Naive thymus-derived CD8-positive, alpha-beta T cell (primary cell): ENCODE data around the gene FAM234A. TPM values are rescaled to one million over a fixed set of nuclear protein-coding genes. Genes with fewer than 3 reads are reported as not detected.
A peak's percentile ranks its signal among the peaks of the same experiment; 100 is the strongest.
"Not testable (repeated sequence)": the region's sequence is repeated elsewhere in the genome, so short reads cannot be mapped to it uniquely, and the experiment has no call there.

ENCODE experiments used
- ATAC-seq, 2 donors: fragments of 150-1000 bp; cut with Tn5 transposase in 1 of 2; sonication (Bioruptor Pico), chemical (Tn5 transposase) in 1 of 2; 1 replicate in 1 of 2; 2 replicates in 1 of 2; pipeline ENCODE4 v1.10.0; 2021; ENCODE audit warnings: mild to moderate bottlenecking in 2 of 2, moderate library complexity in 2 of 2
- POLR2A ChIA-PET: fragments of 350-600 bp; sonication (Branson Sonifier 250); formaldehyde crosslinking; loops from one replicate; lab custom pipeline; 2021; ENCODE audit warnings: antibody characterized with exemption; lab: Charles Lee
- DNase-seq, 10 donors: peaks; one replicate each; pipeline versions ENCODE4 v3.0.0 to v3.0.0-alpha.2; 2020 to 2022
- H3K27ac Mint-ChIP-seq, 10 donors: one replicate each; pipeline ENCODE4 v1.8.0; 2020 to 2022; ENCODE audit warnings: mild to moderate bottlenecking in 10 of 10, mixed read lengths in 10 of 10, moderate library complexity in 4 of 10, inconsistent platforms in 1 of 10
- H3K27me3 Mint-ChIP-seq, 5 donors: one replicate each; pipeline ENCODE4 v1.8.0; 2021 to 2022; ENCODE audit warnings: mixed read lengths in 5 of 5
- H3K36me3 Mint-ChIP-seq, 3 donors: one replicate each; pipeline ENCODE4 v1.8.0; 2020 to 2022; ENCODE audit warnings: mixed read lengths in 3 of 3, mild to moderate bottlenecking in 2 of 3, inconsistent platforms in 1 of 3
- H3K4me1 Mint-ChIP-seq, 4 donors: one replicate each; pipeline ENCODE4 v1.8.0; 2021 to 2022; ENCODE audit warnings: mixed read lengths in 4 of 4
- H3K4me3 Mint-ChIP-seq, 10 donors: one replicate each; pipeline ENCODE4 v1.8.0; 2020 to 2022; ENCODE audit warnings: mild to moderate bottlenecking in 10 of 10, mixed read lengths in 10 of 10, moderate library complexity in 6 of 10, inconsistent platforms in 1 of 10
- H3K9me3 Mint-ChIP-seq, 9 donors: one replicate each; pipeline ENCODE4 v1.8.0; 2020 to 2022; ENCODE audit warnings: mixed read lengths in 9 of 9, mild to moderate bottlenecking in 3 of 9, inconsistent platforms in 1 of 9, moderate library complexity in 1 of 9
- polyA plus RNA-seq, 3 donors: library from polyadenylated mRNA; unstranded; fragments of 300-500 nt; fragmentation: Illumina TruSeq; gene quantifications; one replicate each; pipeline ENCODE4 v1.2.3, GENCODE V29; 2021
- total RNA-seq, 8 experiments: library from RNA in 2 of 8; stranded (reverse) in 2 of 8; gene quantifications; one replicate each; pipeline ENCODE4 v1.2.3 and lab custom pipeline; 2021 to 2026

FAM234A gene
- total and polyA plus RNA-seq, 5 experiments from 2014 or later, result 18.8 to 46.5 (median 36.7) TPM

- ATAC-seq (no peak), DNase-seq (no peak)
- H3K36me3 Mint-ChIP-seq, result peaks cover 0 to 19% (median 0%) of the 10 kb centered on the region in 3 donors
- no peaks in the 10 kb centered on the region for H3K27me3 Mint-ChIP-seq
- H3K27ac Mint-ChIP-seq, result no peak overlapping the region
- no peak overlapping the region for H3K4me3 Mint-ChIP-seq
- peaks cover 3 to 40% (median 18%) of the 10 kb centered on the region in 4 donors for H3K4me1 Mint-ChIP-seq
- POLR2A ChIA-PET, result interaction anchor here (0.7 kb wide), 1 partner anchor 12 kb away, joined by 3 read pairs; no protein-coding TSS in a partner anchor
- no peaks in the 10 kb centered on the region for H3K9me3 Mint-ChIP-seq
Measured at GRCh38 chr16:240559-240958, 5.9 kb downstream of the FAM234A start.

DNA sequence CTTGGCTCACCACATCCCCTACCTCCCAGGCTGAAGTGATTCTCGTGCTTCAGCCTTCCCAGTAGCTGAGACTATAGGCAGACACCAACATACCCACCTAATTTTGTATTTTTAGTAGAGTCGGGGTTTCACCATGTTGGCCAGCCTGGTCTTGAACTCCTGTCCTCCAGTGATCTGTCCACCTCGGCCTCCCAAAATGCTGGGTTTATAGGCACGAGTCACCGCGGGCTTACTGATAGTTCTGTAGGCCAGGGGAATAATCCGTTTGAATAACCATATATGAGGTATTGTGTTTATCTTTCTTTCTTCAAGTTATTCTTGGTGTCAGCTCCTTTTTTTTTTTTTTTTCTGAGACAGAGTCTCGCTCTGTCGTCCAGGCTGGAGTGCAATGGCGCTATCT lies 7.7 kb downstream of the FAM234A start:
- POLR2A ChIA-PET, result interaction anchor here (1.3 kb wide), 1 partner anchor 11 kb away, joined by 3 read pairs; no protein-coding TSS in a partner anchor
- Mint-ChIP-seq H3K36me3 (peaks cover 0 to 19% (median 0%) of the 10 kb centered on the region in 3 donors), H3K27me3 (no peaks in the 10 kb centered on the region), H3K9me3 (no peaks in the 10 kb centered on the region), H3K4me3 (no peak overlapping the region), H3K4me1 (peaks cover 0 to 39% (median 15%) of the 10 kb centered on the region in 4 donors), H3K27ac (peak overlapping the region in 1 of 10 donors; percentile 69)
- DNase-seq (no peak), ATAC-seq (no peak)

DNA sequence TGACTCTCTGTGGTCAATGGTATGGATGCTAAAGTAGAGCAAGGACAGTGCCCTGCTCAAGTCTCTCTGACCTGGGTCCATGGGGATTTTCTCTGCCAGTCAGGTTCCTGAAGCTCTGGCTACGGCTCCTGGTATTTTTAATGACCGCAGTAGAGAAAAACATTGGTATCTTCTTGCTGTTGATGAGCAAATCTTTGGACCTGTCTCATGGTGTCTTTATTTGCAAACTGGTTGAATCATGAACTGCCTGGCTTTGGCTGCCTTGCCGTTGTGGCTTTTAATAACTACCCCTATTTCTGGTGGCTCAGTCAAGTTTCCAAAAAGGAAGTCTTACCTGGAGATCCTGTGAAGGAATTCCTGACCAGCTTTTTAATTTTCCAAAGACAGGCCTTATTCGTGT lies 8.7 kb downstream of the FAM234A start:
- H3K27ac Mint-ChIP-seq, result no peak overlapping the region
- no peak for DNase-seq
- H3K4me3 Mint-ChIP-seq, result no peak overlapping the region
- no peaks in the 10 kb centered on the region for H3K9me3 Mint-ChIP-seq
- peaks cover 0 to 25% (median 0%) of the 10 kb centered on the region in 3 donors for H3K36me3 Mint-ChIP-seq
- peaks cover 0 to 38% (median 15%) of the 10 kb centered on the region in 4 donors for H3K4me1 Mint-ChIP-seq
- no peaks in the 10 kb centered on the region for H3K27me3 Mint-ChIP-seq
- no peak for ATAC-seq
- POLR2A ChIA-PET, result interaction anchor here (0.7 kb wide), 1 partner anchor 546 kb away, joined by 3 read pairs; no protein-coding TSS in a partner anchor

DNA sequence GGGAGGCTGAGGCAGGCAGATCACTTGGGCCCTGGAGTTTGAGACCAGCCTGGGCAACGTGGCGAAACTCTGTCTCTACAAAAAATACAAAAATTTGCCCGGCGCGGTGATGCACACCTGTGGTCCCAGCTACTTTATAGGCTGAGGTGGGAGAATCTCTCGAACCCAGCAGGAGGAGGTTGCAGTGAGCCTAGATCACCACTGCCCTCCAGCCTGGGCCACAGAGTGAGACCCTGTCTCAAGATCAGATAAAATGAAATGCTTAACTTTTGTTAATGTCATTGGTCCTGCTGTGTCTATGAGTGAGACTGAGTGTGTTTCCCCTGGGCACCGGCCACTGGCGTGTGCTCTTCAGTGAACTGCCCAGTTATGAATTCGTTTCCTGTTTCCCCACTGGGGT lies 10.5 kb downstream of the FAM234A start:
- POLR2A ChIA-PET, result interaction anchor here (0.6 kb wide), 1 partner anchor 10 kb away, joined by 4 read pairs; no protein-coding TSS in a partner anchor
- H3K36me3 Mint-ChIP-seq, result peaks cover 0 to 26% (median 0%) of the 10 kb centered on the region in 3 donors
- DNase-seq (no peak), ATAC-seq (no peak)
- no peaks in the 10 kb centered on the region for H3K27me3 Mint-ChIP-seq
- H3K4me3 Mint-ChIP-seq, result no peak overlapping the region
- H3K9me3 Mint-ChIP-seq, result no peaks in the 10 kb centered on the region
- H3K4me1 Mint-ChIP-seq, result peaks cover 0 to 32% (median 10%) of the 10 kb centered on the region in 4 donors
- H3K27ac Mint-ChIP-seq, result peak overlapping the region in 2 of 10 donors; percentile 17 to 43

- ATAC-seq, result no peak
- no peaks in the 10 kb centered on the region for H3K27me3 Mint-ChIP-seq
- POLR2A ChIA-PET, result no interaction called here
- H3K36me3 Mint-ChIP-seq, result peaks cover 0 to 31% (median 3%) of the 10 kb centered on the region in 3 donors
- DNase-seq, result no peak
- no peak overlapping the region for H3K4me3 Mint-ChIP-seq
- H3K4me1 Mint-ChIP-seq, result peaks cover 0 to 21% (median 7%) of the 10 kb centered on the region in 4 donors
- H3K9me3 Mint-ChIP-seq, result no peaks in the 10 kb centered on the region
- H3K27ac Mint-ChIP-seq, result peak overlapping the region in 1 of 10 donors; percentile 22
Measured at GRCh38 chr16:247027-247426, 12.4 kb downstream of the FAM234A start.

DNA sequence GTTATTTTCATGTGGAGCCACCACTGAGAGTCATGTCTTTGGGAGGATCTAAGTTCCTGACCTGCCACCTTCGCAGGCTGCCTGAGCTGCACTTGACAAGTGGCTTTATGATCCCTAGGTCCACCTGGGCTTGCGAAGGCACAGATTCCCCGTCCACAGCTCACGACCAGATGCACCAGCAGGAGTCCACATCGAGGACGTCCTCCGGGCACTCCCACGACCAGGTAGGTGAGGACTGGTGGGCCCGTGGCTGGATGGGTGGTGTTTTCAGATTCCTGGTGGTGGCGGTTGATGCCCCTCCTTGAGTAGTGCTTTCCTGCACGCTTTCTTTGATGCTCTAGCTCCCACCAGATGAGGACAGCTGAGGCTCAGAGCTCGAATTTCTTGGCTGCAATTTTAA lies 14.8 kb downstream of the FAM234A start:
- Mint-ChIP-seq H3K27me3 (no peaks in the 10 kb centered on the region), H3K36me3 (peaks cover 0 to 28% (median 8%) of the 10 kb centered on the region in 3 donors), H3K9me3 (no peaks in the 10 kb centered on the region), H3K4me3 (no peak overlapping the region), H3K27ac (no peak overlapping the region), H3K4me1 (peaks cover 14 to 26% (median 20%) of the 10 kb centered on the region in 4 donors)
- ATAC-seq (no peak), DNase-seq (no peak)
- POLR2A ChIA-PET, result interaction anchor here (1.5 kb wide), 1 partner anchor 14 kb away, joined by 6 read pairs; the partner anchor contains the start of gene FAM234A

DNA sequence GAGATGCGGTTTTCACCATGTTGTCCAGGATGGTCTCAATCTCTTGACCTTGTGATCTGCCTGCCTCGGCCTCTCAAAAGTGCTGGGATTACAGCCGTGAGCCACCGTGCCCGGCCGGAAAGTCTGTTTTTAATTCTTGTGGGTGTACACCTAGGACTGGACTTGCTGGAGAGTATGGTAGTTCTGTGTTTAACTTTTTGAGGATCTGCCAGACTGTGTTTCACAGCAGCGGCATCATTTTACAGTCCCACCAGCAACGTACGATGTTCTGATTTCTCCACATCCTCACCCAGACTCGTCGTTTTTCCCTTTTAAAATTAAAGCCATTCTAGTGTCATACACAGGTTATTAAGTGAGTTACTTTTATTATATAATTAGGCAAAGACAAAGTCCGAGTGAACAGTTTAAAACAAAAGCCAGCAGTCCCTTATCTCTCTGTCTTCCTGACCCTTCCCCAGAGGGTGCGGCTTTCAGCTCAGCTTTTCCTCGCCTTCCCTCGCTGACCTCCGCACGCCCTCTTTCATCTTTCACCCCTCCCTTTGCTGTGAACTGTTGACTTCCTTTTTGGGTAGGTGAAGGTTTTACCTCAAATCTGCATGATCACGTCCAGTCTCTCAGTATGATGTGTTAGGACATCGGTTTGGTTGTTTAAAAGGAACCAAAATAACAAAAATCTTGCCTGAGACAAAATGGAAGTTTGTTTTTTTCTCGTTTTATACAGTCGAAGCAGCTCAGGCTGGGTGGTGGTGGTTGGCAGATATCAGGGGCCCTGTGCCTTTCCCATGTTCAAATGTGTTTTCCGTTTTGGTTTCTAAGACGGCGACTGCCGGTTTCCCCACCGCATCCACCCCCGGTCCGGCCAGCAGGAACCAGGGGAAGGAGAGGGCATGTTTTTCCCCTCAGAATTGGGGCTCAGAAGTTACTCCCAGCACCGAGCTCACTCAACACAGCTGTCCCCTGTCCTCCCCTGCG lies 18.0 kb downstream of the FAM234A start:
- Mint-ChIP-seq H3K4me1 (peaks cover 16 to 25% (median 22%) of the 10 kb centered on the region in 4 donors), H3K9me3 (no peaks in the 10 kb centered on the region), H3K4me3 (peak overlapping the region; percentile 70 to 92 (median 88)), H3K36me3 (peaks cover 0 to 47% (median 13%) of the 10 kb centered on the region in 3 donors), H3K27me3 (no peaks in the 10 kb centered on the region), H3K27ac (peak overlapping the region; percentile 91 to 97 (median 96))
- DNase-seq, result peak in 3 of 10 donors; percentile 22 to 46 (median 40)
- POLR2A ChIA-PET, result interaction anchor here (0.5 to 3.5 kb wide), 12 partner anchors 10 to 384 kb away, joined by 3 to 25 read pairs (median 3); partner anchors contain the start of genes AXIN1 and FAM234A
- peak; percentile 78 for ATAC-seq

DNA sequence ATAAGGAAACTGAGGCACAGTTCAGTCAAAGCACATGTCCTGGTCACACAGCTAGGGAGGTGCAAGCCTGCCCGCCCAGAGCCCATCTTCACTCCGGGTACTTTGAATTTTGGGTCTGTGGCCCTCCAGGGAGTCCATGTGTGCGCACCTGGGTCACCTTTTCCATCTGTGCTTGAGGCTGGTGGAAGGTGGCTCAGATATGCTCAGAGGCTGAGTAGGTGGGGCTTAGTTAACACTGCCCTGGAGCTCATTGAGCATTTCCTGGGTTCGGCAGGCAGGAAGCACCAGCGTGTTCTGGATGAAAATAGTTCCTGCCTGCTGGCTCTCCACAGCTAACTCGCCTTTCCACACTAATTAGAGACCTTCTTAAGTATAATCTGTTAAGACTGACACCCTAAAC lies 19.2 kb downstream of the FAM234A start:
- ATAC-seq (peak; percentile 64 to 65), DNase-seq (peak in 2 of 10 donors; percentile 14 to 29)
- POLR2A ChIA-PET, result interaction anchor here (0.6 to 3.5 kb wide), 5 partner anchors 19 to 205 kb away, joined by 3 to 25 read pairs (median 6); partner anchors contain the start of genes FAM234A and LUC7L
- Mint-ChIP-seq H3K4me1 (peaks cover 16 to 25% (median 21%) of the 10 kb centered on the region in 4 donors), H3K9me3 (no peaks in the 10 kb centered on the region), H3K27me3 (no peaks in the 10 kb centered on the region), H3K36me3 (peaks cover 0 to 48% (median 13%) of the 10 kb centered on the region in 3 donors), H3K4me3 (peak overlapping the region in 9 of 10 donors; percentile 10 to 88 (median 51)), H3K27ac (peak overlapping the region in 8 of 10 donors; percentile 56 to 97 (median 80))

GRCh38 chr16:254461-254860 lies 19.8 kb downstream of the FAM234A start:
- H3K4me3 Mint-ChIP-seq, result peak overlapping the region in 3 of 10 donors; percentile 33 to 56 (median 51)
- peaks cover 16 to 27% (median 22%) of the 10 kb centered on the region in 4 donors for H3K4me1 Mint-ChIP-seq
- no peaks in the 10 kb centered on the region for H3K27me3 Mint-ChIP-seq
- POLR2A ChIA-PET, result interaction anchor here (0.8 to 3.5 kb wide), 4 partner anchors 20 to 37 kb away, joined by 3 to 25 read pairs (median 5); partner anchors contain the start of genes FAM234A and LUC7L
- ATAC-seq (no peak), DNase-seq (no peak)
- H3K9me3 Mint-ChIP-seq, result no peaks in the 10 kb centered on the region
- peak overlapping the region in 4 of 10 donors; percentile 77 to 97 (median 85) for H3K27ac Mint-ChIP-seq
- peaks cover 0 to 54% (median 13%) of the 10 kb centered on the region in 3 donors for H3K36me3 Mint-ChIP-seq

GRCh38 chr16:255183-255582 lies 20.6 kb downstream of the FAM234A start:
- H3K9me3 Mint-ChIP-seq, result no peaks in the 10 kb centered on the region
- H3K27ac Mint-ChIP-seq, result peak overlapping the region in 1 of 10 donors; percentile 19
- H3K4me1 Mint-ChIP-seq, result peaks cover 16 to 27% (median 22%) of the 10 kb centered on the region in 4 donors
- POLR2A ChIA-PET, result no interaction called here
- no peak overlapping the region for H3K4me3 Mint-ChIP-seq
- ATAC-seq (no peak), DNase-seq (no peak)
- H3K36me3 Mint-ChIP-seq, result peaks cover 0 to 53% (median 13%) of the 10 kb centered on the region in 3 donors
- no peaks in the 10 kb centered on the region for H3K27me3 Mint-ChIP-seq

DNA sequence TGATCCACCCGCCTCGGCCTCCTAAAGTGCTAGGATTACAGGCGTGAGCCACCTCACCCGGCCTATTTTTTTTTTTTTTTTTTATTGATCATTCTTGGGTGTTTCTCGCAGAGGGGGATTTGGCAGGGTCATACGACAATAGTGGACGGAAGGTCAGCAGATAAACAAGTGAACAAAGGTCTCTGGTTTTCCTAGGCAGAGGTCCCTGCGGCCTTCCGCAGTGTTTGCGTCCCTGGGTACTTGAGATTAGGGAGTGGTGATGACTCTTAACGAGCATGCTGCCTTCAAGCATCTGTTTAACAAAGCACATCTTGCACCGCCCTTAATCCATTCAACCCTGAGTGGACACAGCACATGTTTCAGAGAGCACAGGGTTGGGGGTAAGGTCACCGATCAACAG lies 23.5 kb downstream of the FAM234A start:
- Mint-ChIP-seq H3K4me1 (peaks cover 7 to 16% (median 13%) of the 10 kb centered on the region in 4 donors), H3K36me3 (peaks cover 0 to 70% (median 14%) of the 10 kb centered on the region in 3 donors)
- H3K27me3 Mint-ChIP-seq, H3K9me3 Mint-ChIP-seq, H3K27ac Mint-ChIP-seq, POLR2A ChIA-PET, DNase-seq, H3K4me3 Mint-ChIP-seq, ATAC-seq: not testable (repeated sequence)

DNA sequence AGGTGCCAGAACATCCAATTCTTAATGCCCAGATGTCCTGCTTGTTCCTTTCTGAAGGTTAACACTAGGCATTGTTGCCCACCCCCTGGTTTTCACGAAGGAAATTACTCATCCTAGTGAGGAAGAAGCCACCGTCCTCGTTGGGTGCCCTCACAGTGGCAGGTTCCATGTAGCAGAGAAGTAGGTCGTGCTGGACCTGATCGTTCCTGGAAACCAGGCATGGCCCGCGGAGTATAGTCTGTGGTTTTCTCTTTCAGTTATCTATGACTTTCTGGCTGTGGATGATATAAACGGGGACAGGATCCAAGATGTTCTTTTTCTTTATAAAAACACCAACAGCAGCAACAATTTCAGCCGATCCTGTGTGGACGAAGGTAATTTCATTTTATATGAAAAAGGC lies 24.6 kb downstream of the FAM234A start:
- no peaks in the 10 kb centered on the region for H3K27me3 Mint-ChIP-seq
- POLR2A ChIA-PET, result no interaction called here
- peaks cover 2 to 8% (median 5%) of the 10 kb centered on the region in 4 donors for H3K4me1 Mint-ChIP-seq
- peak overlapping the region in 1 of 10 donors; percentile 27 for H3K27ac Mint-ChIP-seq
- ATAC-seq (no peak), DNase-seq (no peak)
- no peaks in the 10 kb centered on the region for H3K9me3 Mint-ChIP-seq
- H3K4me3 Mint-ChIP-seq, result no peak overlapping the region
- peaks cover 0 to 76% (median 12%) of the 10 kb centered on the region in 3 donors for H3K36me3 Mint-ChIP-seq
